ENCODE measurements around the gene CCT4.
"Not testable (repeated sequence)": the region's sequence is repeated elsewhere in the genome, so short reads cannot be mapped to it uniquely, and the experiment has no call there.

DNA sequence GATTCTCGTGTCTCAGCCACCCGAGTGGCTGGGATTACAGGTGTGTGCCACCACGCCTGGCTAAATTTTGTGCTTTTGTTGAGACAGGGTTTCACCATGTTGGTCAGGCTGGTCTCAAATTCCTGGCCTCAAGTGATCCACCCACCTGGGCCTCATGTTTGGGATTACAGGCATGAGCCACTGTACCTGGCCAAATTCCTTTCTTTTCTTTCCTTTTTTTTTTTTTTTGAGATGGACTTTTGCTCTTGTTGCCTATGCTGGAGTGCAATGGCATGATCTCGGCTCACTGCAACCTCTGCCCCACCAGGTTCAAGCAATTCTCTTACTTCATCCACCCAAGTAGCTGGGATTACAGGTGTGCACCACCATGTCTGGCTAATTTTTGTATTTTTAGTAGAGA is 26.3 kb upstream of the CCT4 start:
- TF ChIP-seq, protein P1, sequence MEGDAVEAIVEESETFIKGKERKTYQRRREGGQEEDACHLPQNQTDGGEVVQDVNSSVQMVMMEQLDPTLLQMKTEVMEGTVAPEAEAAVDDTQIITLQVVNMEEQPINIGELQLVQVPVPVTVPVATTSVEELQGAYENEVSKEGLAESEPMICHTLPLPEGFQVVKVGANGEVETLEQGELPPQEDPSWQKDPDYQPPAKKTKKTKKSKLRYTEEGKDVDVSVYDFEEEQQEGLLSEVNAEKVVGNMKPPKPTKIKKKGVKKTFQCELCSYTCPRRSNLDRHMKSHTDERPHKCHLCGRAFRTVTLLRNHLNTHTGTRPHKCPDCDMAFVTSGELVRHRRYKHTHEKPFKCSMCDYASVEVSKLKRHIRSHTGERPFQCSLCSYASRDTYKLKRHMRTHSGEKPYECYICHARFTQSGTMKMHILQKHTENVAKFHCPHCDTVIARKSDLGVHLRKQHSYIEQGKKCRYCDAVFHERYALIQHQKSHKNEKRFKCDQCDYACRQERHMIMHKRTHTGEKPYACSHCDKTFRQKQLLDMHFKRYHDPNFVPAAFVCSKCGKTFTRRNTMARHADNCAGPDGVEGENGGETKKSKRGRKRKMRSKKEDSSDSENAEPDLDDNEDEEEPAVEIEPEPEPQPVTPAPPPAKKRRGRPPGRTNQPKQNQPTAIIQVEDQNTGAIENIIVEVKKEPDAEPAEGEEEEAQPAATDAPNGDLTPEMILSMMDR (conservative IDR thresholded peaks at IDR 0.05; ENCODE audit: low read length) = not testable (repeated sequence)
- TF ChIP-seq EZH2phosphoT487 (IDR thresholded peaks at IDR 0.05; ENCODE audit: borderline replicate concordance, low read depth, low read length) = not testable (repeated sequence)
